ENCODE measurements around the gene CFAP53. TPM values are rescaled to one million over a fixed set of nuclear protein-coding genes. Genes with fewer than 3 reads are reported as not detected.

Gene CFAP53
- total RNA-seq, 1 experiment from 2014 or later: 0.15 TPM

DNA sequence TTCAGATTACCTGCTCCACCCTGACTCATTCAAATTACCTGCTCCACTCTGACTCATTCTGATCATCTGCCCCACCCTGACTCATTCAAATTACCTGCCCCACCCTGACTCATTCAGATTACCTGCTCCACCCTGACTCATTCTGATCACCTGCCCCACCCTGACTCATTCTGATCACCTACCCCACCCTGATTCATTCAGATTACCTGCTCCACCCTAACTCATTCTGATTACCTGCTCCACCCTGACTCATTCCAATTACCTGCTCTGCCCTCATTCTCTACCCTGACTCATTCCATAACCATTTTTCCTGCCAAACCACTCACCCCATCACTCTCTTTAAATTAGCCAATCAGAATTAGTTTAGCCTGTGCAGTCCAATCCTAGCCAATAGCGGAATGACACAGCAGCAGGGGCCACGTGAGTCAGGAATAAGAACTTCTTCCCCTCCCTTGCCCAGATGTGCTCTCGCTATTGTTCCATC lies 26.2 kb downstream of the CFAP53 start:
- Histone ChIP-seq H3K79me2 (ENCODE audit: insufficient read depth, low read length) (no peaks in the 10 kb centered on the region), H2BK5ac (ENCODE audit: insufficient read length, low read length) (no peak overlapping the region), H3K14ac (ENCODE audit: insufficient read depth, low read length) (no peak overlapping the region), H4K20me1 (ENCODE audit: control insufficient read depth, insufficient read depth, insufficient read length) (no peaks in the 10 kb centered on the region), H2AFZ (ENCODE audit: low read length) (no peak overlapping the region), H3K79me1 (ENCODE audit: insufficient read depth, low read depth, low read length, poor library complexity, severe bottlenecking) (no peaks in the 10 kb centered on the region), H3K23ac (ENCODE audit: insufficient read length, low read depth, low read length) (no peak overlapping the region), H4K5ac (ENCODE audit: insufficient read length, low read depth, low read length) (no peak overlapping the region), H3K23me2 (ENCODE audit: insufficient read length, low read depth, low read length, poor library complexity, severe bottlenecking) (no peaks in the 10 kb centered on the region), H3K4ac (ENCODE audit: low read depth, low read length) (no peak overlapping the region), H3K4me1 (ENCODE audit: insufficient read depth, low read length) (no peaks in the 10 kb centered on the region), H2BK120ac (ENCODE audit: low read depth, low read length, poor library complexity, severe bottlenecking) (no peak overlapping the region), H3K4me2 (ENCODE audit: insufficient read depth, insufficient read length, low read length) (no peak overlapping the region), H3K9ac (ENCODE audit: extremely low read depth, insufficient read length, low read length) (no peak overlapping the region), H2BK20ac (ENCODE audit: low read depth, low read length, poor library complexity, severe bottlenecking) (no peak overlapping the region), H3K27me3 (ENCODE audit: insufficient read depth, low read length) (no peaks in the 10 kb centered on the region), H2AK5ac (ENCODE audit: insufficient read length, low read length) (no peak overlapping the region), H3K56ac (ENCODE audit: insufficient read length, low read depth, low read length) (no peak overlapping the region), H3K9me3 (ENCODE audit: control insufficient read depth, low read depth, low read length) (peaks cover 5% of the 10 kb centered on the region), H2BK12ac (ENCODE audit: insufficient read length, low read depth, low read length) (no peak overlapping the region), H4K91ac (ENCODE audit: insufficient read length, low read depth, low read length) (no peak overlapping the region), H3K27ac (ENCODE audit: insufficient read length, low read depth, low read length) (no peak overlapping the region), H3T11ph (ENCODE audit: low read length) (no peak overlapping the region), H3K18ac (ENCODE audit: insufficient read length, low read depth, low read length) (no peak overlapping the region), H2BK15ac (ENCODE audit: low read depth, low read length) (no peak overlapping the region), H4K8ac (replicated peaks; ENCODE audit: insufficient read length, low read depth, low read length) (no peak overlapping the region)
- Mint-ChIP-seq H3K27me3 (ENCODE audit: low read depth) (peaks cover 2% of the 10 kb centered on the region; the same call in 1 of the 2 replicates), H3K9me3 (peaks cover 43% of the 10 kb centered on the region in 2 experiments), H3K4me3 (no peak overlapping the region), H3K27ac (no peak overlapping the region), H3K4me1 (no peaks in the 10 kb centered on the region), H3K36me3 (ENCODE audit: insufficient read depth in 1 of 3, low read depth in 3 of 3) (peaks cover 10 to 19% (median 14%) of the 10 kb centered on the region in 3 experiments)
- no peak for DNase-seq
- no CpG with 5 or more reads among the region's 3 CpGs for WGBS (ENCODE audit: extremely low coverage, insufficient read length, low lambda C conversion rate)
- TF ChIP-seq, protein P1, sequence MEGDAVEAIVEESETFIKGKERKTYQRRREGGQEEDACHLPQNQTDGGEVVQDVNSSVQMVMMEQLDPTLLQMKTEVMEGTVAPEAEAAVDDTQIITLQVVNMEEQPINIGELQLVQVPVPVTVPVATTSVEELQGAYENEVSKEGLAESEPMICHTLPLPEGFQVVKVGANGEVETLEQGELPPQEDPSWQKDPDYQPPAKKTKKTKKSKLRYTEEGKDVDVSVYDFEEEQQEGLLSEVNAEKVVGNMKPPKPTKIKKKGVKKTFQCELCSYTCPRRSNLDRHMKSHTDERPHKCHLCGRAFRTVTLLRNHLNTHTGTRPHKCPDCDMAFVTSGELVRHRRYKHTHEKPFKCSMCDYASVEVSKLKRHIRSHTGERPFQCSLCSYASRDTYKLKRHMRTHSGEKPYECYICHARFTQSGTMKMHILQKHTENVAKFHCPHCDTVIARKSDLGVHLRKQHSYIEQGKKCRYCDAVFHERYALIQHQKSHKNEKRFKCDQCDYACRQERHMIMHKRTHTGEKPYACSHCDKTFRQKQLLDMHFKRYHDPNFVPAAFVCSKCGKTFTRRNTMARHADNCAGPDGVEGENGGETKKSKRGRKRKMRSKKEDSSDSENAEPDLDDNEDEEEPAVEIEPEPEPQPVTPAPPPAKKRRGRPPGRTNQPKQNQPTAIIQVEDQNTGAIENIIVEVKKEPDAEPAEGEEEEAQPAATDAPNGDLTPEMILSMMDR (conservative IDR thresholded peaks at IDR 0.05): no peak
